ENCODE results near the gene TMEM167B.

- TF ChIP-seq CTCF (IDR thresholded peaks at IDR 0.05; ENCODE audit: borderline replicate concordance, extremely low read depth, low read length, poor library complexity, severe bottlenecking) (no peak), EZH2 (IDR thresholded peaks at IDR 0.05; ENCODE audit: borderline replicate concordance, low read depth, low read length, severe bottlenecking) (no peak)
Observed at GRCh38 chr1:109114342-109114674, 23.7 kb downstream of the TMEM167B start.

Measured in DND-41 (cell line).